Loucy (cell line): ENCODE results near the gene STUM.

Experiments used
- EZH2phosphoT487 ChIP-seq: fragments of 200-600 bp; IDR thresholded peaks from 2 replicates; pipeline ENCODE4 v1.6.1; 2018; ENCODE audit warnings: antibody characterized with exemption, mild to moderate bottlenecking, moderate library complexity, borderline replicate concordance
- TF ChIP-seq, protein P1 (sequence below): fragments of 200-600 bp; sonication (generic); conservative IDR thresholded peaks from 2 replicates; pipeline ENCODE4 v1.5.1; 2014; ENCODE audit warnings: mild to moderate bottlenecking, antibody characterized with exemption, low read length

- TF ChIP-seq, protein P1, sequence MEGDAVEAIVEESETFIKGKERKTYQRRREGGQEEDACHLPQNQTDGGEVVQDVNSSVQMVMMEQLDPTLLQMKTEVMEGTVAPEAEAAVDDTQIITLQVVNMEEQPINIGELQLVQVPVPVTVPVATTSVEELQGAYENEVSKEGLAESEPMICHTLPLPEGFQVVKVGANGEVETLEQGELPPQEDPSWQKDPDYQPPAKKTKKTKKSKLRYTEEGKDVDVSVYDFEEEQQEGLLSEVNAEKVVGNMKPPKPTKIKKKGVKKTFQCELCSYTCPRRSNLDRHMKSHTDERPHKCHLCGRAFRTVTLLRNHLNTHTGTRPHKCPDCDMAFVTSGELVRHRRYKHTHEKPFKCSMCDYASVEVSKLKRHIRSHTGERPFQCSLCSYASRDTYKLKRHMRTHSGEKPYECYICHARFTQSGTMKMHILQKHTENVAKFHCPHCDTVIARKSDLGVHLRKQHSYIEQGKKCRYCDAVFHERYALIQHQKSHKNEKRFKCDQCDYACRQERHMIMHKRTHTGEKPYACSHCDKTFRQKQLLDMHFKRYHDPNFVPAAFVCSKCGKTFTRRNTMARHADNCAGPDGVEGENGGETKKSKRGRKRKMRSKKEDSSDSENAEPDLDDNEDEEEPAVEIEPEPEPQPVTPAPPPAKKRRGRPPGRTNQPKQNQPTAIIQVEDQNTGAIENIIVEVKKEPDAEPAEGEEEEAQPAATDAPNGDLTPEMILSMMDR, result no peak
- TF ChIP-seq EZH2phosphoT487, result no peak
Observed at GRCh38 chr1:226631229-226632000, 82.9 kb downstream of the STUM start.
